GM12865 (cell line): ENCODE data around the gene DAZAP2.
A peak's percentile ranks its signal among the peaks of the same experiment; 100 is the strongest.
"Not testable (repeated sequence)": the region's sequence is repeated elsewhere in the genome, so short reads cannot be mapped to it uniquely, and the experiment has no call there.

Source experiments
- DNase-seq: peaks from one replicate; pipeline ENCODE4 v3.0.0; 2010; ENCODE audit warnings: low read depth
- H3K4me3 ChIP-seq: 2 replicates; pipeline ENCODE4 v1.5.1; 2011; ENCODE audit warnings: mild to moderate bottlenecking, low read depth, low read length, control low read depth
- CTCF ChIP-seq: IDR thresholded peaks from 2 replicates; pipeline ENCODE4 v1.5.1; 2011; ENCODE audit warnings: low read length, control low read depth, low read depth, inconsistent platforms; ENCODE audit not compliant: insufficient read depth; ENCODE audit errors: missing control alignments

The DAZAP2 gene

GRCh38 chr12:51216642-51217041, 22.0 kb upstream of the DAZAP2 start:
- no peak for DNase-seq
- H3K4me3 ChIP-seq, result no peak overlapping the region; the same call in 1 of the 2 replicates
- no peak for TF ChIP-seq CTCF

- DNase-seq, result peak; percentile 65
- peak; percentile 25 for TF ChIP-seq CTCF
- H3K4me3 ChIP-seq, result peak overlapping the region; percentile 97
Observed at GRCh38 chr12:51217133-51217967, 21.3 kb upstream of the DAZAP2 start.

DNA sequence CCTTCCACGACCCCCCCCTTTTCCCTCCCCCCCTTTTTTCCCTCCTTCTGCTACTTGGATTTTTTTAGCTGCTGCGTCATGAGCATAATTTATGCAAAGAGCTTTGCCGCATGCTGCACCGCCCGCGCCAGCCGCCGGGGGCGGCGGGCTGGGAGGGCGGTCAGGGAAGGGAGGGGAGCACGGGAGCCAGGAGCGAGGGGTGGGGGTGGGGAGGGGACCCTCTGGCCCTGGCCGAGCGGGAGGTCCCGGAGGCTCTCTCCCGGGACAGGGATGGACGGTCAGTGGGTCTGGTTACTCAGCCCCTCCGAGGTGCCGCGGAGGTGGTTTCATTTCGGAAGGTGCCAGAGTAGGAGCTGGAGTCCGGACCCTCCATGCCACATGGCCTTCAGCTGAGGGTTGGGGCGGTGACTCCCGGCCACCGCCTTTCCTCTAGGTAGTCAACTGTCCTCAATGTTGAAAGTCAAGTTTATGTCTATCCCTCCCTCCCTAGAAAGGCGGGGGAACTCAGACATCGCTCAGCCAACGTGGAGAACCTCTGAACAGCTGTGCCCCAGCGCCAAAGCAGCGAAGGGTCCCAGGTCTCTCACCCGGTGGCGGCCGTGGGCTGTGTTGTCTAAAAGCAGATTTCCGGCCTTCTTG, 20.5 kb upstream of the DAZAP2 start, which contains the start of gene POU6F1:
Gene POU6F1, minus strand, starts transcription at position 95 of the 639 bp plus-strand sequence. CDS start 11,226 bp downstream, outside the sequence.
- DNase-seq, result peak; percentile 84
- TF ChIP-seq CTCF, result peak; percentile 61
- H3K4me3 ChIP-seq, result peak within 1 kb of the TSS; percentile 97

DNA sequence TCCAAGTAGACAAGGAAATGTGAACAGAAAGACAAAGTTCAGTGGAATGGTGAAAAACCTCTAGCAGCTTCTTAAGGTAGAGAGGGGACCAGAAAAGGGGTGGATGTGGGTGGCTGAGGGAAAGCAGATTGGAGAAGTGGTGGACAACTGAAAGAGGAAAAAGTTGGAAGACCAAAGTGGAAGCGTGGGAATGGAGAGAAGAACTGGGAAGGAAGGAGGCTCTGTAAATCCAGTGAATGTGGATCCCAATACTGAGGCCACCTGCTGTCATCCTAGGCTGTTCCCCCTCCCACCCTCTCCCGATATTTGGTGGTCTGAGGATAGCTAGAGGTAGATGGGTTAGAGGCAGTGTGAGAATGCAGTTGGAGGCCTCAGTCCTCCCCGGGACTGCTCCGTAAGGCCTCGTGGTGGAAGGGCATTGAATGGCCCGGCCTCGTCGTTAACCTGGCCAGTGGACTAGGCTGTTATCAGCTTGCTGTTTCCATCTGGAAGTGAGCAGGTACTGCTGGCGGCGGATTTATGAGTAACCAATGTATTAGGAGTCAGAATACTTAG, 19.9 kb upstream of the DAZAP2 start:
- no peak for TF ChIP-seq CTCF
- peak overlapping the region; percentile 97 for H3K4me3 ChIP-seq
- peak; percentile 9 for DNase-seq

DNA sequence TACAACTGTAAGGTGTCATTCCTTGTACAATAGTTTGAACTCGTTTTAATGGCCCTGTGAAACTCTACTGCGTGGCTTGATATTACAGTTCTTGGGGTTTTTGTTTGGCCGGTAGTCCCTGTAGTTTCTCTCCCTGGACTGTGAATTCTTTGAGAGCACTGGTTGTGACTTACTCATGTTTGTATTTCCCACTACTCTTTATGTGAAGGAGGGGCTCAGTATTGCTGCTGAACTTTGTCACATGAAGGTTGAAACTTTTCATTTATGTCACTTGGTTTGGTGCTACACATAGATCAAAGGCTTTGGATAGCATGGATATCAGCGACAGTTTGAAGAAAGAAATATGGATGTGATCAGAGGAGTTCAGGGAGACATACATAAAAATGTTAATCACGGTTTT, 19.3 kb upstream of the DAZAP2 start:
- no peak for TF ChIP-seq CTCF
- H3K4me3 ChIP-seq, result peak overlapping the region; percentile 97
- DNase-seq, result no peak

GRCh38 chr12:51219857-51220256, 18.8 kb upstream of the DAZAP2 start:
- not testable (repeated sequence) for H3K4me3 ChIP-seq

DNA sequence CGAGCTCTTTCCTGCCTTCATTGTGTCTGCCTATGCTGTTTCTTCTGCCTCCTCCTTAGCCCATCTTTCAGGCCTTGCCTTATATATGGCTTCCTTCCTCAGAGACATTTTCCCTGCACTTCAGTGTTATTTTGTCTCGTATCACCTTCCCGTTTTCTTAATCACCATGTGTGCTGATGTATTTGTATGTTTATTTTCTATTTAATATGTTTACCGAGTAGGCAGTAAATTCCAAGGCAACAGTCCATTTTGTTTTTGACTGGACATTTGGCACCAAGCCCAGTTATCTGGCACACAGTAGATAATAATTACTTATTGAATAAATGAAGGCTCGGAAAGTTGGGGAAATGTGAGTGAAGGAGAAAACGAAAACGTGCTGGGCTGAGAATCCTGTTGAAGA, 16.2 kb upstream of the DAZAP2 start:
- TF ChIP-seq CTCF, result no peak
- H3K4me3 ChIP-seq, result no peak overlapping the region
- no peak for DNase-seq

More at GRCh38 chr12:51219857-51220256, 18.8 kb upstream of the DAZAP2 start:
- DNase-seq, result not testable (repeated sequence)
